GM21526 (cell line): ENCODE results near the gene PEMT.
"Not testable (repeated sequence)": the region's sequence is repeated elsewhere in the genome, so short reads cannot be mapped to it uniquely, and the experiment has no call there.

ENCODE experiments used
- ATAC-seq: cut with Tn5 transposase; IDR thresholded peaks from one replicate; pipeline ENCODE4 v1.9.1; 2021; ENCODE audit warnings: moderate library complexity; ENCODE audit not compliant: unreplicated experiment, low FRiP score

PEMT gene

GRCh38 chr17:17466511-17466910 lies 125.0 kb downstream of the PEMT start:
- no peak for ATAC-seq

DNA sequence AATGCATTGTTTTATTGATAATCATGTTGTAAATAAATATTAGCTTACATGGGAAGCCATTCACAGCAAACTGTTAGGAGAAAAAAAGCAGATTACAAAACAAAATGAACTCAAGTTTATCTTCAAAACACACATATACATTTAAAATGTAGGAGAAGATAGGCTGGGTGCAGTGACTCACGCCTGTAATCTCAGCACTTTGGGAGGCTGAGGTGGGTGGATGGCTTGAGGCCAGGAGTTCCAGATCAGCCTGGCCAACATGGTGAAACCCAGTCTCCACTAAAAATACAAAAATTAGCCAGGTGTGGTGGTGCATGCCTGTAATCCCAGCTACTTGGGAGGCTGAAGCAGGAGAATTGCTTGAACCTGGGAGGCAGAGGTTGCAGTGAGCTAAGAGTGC lies 125.6 kb downstream of the PEMT start:
- ATAC-seq = not testable (repeated sequence)

DNA sequence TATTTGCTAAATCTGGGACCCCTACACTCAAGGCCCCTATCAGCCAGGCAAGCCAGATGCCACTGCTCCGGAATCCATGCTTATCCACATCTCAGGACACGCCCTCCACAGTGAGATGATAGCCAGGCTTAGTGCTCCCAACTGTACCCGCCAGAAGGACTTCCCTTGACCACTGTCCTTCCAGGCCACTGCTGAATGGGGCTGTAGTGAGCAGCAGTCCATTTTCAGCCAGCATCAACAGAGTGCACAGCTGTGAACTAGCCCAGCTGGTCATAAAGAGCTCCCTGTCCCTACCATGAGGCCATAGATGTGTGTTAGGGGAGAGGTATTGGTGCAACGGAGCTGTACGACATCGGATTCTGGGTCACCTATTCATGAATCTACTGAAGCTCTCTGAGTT lies 127.7 kb downstream of the PEMT start:
- no peak for ATAC-seq

- no peak for ATAC-seq
These were observed 129.3 kb downstream of the PEMT start for GRCh38 chr17:17462048-17462824.

- ATAC-seq = no peak
These were observed 131.5 kb downstream of the PEMT start for GRCh38 chr17:17460038-17460437.

DNA sequence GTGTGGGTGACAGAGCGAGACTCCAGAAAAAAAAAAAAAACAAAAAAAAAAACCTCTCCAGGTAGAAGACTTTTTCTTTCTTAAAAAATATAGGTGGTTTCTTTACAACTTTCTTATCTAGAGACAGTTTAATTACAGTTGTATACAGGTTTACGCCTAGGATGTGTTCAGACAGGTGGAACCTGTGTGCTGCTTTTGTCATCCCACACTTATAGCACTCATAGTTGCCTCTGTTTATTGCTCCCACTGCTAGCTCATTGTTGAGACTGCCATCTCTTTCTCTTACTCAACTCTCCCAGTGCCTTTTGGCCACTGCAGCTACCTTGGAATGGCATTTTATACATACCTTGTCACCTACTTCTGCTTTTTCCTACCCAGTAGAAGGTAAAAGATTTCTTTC lies 133.8 kb downstream of the PEMT start:
- no peak for ATAC-seq

GRCh38 chr17:17456251-17456650 lies 135.3 kb downstream of the PEMT start:
- no peak for ATAC-seq
